Measurements from ENCODE around the gene SNX30.
A peak's percentile ranks its signal among the peaks of the same experiment; 100 is the strongest.
"Not testable (repeated sequence)": the region's sequence is repeated elsewhere in the genome, so short reads cannot be mapped to it uniquely, and the experiment has no call there.

SNX30 gene, protein sequence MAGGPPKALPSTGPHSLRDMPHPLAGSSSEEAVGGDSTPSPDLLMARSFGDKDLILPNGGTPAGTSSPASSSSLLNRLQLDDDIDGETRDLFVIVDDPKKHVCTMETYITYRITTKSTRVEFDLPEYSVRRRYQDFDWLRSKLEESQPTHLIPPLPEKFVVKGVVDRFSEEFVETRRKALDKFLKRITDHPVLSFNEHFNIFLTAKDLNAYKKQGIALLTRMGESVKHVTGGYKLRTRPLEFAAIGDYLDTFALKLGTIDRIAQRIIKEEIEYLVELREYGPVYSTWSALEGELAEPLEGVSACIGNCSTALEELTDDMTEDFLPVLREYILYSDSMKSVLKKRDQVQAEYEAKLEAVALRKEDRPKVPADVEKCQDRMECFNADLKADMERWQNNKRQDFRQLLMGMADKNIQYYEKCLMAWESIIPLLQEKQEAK

DNA sequence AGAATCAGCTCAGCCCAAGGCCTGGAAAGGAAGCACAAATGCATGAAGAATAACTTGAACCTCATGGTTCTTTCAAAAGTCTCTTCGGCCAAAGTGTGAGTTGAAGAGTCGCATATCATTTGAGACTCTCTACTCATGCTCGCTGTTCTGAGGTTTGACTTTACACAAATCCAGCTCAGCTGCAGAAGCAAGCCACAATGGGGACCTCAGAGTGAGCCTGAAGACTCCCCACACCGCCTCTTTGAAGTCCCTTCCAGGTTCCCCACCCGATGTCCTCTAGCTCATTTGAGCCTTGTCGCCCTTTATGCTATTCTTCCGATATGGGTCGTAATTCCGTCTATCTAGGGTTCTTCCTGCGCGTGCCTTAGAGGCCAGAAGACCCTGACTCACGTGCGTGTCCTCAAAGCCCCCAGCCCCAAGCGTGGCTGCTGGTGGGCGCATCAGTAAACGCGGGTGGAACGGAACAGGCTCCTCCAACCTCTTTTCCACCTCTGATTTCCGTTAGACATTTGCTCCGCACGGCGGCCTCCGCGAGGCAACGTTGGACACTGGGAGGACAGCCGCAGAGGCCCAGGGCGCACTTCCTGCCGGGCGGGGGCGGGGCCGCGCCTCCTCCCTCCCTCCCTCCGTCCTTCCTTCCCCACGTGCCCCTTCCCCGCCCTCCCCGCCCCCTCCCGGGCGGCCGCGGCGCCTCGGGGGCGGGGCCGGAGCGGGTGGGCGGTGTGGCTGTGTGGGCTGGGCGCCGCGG lies at the start of gene SNX30:
TSS of gene SNX30 (plus strand) at position 745 of the 748 bp plus-strand sequence. CDS start 242 bp downstream, outside the sequence.
- peak; percentile 86 to 87 for DNase-seq

DNA sequence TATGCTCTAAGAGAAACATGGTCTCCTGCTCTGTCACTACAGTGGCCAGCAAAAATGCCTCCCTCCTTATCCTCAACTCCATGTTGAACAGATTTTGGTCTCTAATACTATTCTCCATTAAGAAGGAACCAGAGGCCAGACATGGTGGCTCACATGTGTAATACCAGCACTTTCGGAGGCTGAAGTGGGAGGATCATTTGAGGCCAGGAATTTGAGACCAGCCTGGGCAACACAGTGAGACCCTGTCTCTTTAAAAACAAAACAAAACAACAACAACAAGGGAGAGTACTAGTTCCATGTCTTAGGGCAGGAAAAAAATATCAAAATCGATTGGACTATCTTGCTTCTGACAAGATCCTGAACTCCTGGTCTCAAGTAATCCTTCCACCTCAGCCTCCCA lies 47.3 kb upstream of the SNX30 start:
- no peak for DNase-seq

DNA sequence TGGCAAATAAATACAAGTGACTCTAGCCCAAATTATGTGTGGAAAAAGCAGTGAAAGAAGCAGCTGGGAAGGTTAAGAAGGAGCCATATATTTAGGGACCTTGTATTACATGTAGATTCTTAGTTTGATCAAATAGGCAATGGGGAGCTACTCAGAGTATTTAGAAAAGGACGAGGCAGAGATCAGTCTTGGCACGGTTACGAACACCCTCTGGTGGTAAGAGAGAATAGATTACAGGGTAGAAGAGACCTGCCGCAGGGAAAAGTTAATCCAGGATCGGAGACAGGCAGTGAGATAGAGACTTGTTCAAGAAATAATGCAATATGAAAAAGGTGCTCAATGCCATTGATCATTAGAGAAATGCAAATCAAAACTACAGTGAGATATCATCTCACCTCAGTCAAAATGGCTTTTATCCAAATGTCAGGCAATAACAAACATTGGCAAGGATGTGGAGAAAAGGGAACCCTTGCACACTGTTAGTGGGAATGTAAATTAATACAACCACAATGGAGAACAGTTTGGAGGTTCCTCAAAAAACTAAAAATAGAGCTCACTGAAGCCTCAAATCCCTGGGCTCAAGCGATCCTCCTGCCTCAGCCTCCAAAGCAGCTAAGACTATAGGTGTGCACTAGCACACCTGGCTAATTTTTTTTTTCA lies 44.7 kb upstream of the SNX30 start:
- DNase-seq = peak; percentile 37 to 61

DNA sequence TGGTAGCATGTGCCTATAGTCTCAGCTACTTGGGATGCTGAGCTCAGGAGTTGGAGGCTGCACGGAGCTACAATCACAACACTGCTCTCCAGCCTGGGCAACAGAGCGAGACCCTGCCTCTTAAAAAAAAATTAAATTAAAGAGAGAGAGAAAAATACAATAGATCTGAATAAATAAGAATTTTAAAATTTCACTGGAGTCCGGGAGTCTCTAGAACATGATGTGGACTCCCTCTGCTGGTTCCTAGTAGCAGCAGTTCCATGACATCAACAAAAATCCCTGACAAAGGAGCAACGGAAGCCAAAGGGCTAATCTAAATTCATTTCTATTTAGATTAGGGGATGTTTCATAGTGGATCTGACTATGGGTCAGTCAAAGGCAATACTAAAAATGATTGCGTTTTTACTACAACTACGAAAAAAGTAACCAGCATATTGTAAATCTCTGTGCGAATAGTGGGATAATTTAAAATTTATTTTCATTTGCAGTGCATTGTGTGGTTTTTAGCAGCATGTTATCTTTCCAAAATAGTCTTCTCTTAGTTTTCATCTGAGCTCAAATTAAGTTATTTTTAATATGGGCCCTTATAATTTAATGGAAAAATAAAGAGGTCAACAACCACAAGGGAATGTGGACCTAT lies 39.4 kb upstream of the SNX30 start:
- DNase-seq = peak in 1 of 2 donors; percentile 83

DNA sequence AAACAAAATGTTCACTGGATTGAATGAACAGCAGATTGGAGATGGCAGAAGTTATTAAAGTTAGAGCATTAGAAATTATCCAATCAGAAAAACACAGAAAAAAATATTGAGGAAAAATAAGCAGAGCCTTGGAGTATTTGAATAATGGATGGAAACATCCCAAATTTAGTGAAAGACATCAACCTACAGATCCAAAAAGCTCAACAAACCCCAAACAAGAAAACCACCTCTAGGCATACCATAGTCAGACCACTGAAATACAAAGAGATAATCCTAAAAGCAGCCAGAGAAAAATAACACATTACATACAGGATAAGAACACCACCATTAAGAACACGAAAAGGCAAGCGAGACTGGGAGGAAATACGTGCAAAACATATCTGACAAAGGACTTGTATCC lies 37.9 kb upstream of the SNX30 start:
- no peak for DNase-seq

DNA sequence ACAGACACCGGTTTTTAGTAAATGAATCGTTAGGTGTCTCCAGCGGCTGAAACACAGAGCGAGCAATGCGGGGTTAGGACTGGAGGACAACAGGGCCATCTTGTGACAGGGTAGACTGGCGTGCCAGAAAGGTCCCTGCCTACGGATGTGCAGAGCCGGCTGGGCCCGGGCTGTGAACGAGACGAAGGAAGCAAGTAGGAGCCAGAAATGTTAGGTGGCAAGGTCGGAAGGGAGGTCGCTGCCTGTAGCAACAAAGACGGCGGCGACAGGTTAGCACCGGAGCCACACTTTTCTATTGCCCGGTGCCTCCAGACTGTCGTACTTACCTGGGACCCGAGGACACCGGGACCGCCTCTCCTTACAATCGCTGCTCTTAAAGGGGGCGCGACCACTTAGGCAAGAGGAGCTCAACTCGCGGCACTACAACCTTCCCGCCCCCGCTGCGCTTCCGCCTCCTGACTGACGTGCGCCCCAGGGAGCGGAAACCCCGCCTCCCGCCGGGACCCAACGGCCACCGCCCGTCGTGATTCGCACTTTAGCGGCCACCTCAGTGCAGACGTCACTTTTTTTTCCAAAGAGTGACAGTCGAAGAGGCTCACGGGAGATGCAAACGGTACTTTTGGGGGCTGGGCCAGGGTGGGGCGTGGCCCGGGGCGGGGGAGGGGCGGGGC lies 32.8 kb upstream of the SNX30 start, which contains the start of gene INIP:
TSS of gene INIP (minus strand) at position 457 of the 671 bp plus-strand sequence. CDS start 1,632 bp downstream, outside the sequence.
- peak; percentile 95 for DNase-seq

DNA sequence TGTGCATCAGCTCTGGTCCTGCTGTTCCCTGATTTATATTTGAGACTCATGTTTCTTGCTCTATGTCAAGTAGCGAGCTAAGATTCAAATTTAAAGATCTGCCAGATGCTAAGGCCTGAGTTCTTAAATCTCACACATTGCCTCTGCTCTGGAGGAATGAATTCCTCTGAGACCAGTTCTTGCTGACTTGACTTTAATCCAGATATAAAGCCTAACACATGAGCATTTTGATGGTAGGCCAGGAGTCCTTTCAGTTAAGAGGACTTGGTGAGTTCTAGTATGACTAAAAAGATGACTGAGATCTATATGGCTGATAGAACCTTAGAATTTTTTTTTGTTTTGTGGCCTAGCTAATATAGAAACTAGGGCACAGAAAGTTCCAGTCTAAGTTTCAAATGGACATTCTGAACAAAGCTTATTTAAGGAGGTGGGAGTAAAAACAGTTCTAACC lies 31.3 kb upstream of the SNX30 start:
- no peak for DNase-seq

DNA sequence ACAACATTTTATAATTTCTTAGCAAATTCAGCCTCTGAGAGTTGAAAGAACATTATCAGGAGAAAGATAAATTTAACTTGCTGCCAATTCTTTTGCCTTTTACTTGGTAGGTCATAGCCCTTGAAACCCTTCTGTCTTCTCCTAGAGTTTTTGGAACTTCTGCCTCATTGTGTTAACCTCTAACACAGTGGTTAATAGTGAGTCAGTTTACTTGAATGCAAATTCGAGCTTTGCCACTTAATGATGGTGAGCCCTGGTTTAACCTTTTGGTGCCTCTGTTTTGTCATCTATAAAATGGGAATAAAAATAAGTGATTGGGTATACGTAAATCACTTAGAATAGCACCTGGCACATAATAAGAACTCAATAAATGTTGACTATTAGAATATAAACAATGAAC lies 30.9 kb upstream of the SNX30 start:
- DNase-seq = no peak

DNA sequence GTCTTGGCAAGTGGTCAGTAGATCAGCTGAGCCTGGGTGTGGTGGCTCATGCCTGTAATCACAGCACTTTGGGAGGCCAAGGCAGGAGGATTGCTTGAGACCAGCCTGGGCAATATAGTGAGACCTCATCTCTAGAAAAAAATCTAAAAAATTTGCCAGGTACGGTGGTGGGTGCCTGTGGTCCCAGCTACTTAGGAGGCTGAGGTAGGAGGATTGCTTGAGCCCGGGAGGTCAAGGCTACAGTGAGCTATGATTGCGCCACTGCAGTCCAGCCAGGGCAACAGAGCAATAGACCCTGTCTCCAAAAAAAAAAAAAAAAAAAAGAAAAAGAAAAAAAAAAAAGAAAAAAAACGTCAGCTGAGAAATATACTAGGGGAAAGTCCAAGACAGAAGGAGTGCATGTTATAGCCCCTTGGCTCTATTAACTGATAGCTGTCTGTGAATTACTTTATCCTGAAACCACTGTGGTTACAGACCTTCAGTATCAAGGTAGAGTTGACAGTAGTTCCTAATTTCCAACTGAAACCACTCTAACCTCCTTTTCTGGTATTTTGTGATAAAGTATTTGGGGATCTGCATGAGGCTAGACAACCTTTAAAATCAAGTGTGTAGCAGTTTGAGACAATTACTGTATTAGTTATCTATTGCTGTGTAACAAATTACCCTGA lies 30.3 kb upstream of the SNX30 start:
- DNase-seq = no peak

DNA sequence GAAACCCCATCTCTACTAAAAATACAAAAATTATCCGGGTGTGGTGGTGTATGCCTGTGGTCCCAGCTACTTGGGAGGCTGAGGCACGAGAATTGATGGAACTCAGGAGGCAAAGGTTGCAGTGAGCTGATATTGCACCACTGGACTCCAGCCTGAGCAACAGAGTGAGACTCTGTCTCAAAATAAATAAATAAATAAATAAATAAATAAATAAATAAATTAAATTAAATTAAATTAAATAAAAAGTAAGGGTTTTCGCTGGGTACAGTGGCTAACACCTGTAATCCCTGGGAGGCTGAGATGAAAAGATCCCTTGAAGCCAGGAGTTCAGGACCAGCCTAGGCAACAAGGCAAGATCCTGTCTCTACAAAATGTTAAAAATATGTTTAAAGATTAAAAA lies 27.8 kb upstream of the SNX30 start:
- DNase-seq = not testable (repeated sequence)

DNA sequence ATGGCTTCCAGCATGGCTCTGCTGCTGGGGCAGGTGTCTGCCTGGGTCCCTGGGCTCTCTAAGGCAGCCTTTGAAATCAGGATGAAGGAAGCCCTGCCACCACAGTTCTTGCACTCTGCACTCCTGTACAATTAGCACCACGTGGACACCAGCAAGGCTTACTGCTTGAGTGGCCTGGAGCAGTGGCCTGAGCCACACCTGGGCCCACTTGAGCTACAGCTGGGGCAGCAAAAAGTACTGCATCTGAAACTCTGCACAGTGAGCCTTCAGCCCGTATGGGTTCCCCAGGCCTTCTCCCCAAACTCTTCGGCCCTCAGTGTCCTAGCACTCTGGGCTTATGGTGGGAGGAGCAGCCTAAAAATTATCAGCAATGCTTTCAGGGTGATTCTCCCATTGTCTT lies 24.6 kb upstream of the SNX30 start:
- DNase-seq = no peak

DNA sequence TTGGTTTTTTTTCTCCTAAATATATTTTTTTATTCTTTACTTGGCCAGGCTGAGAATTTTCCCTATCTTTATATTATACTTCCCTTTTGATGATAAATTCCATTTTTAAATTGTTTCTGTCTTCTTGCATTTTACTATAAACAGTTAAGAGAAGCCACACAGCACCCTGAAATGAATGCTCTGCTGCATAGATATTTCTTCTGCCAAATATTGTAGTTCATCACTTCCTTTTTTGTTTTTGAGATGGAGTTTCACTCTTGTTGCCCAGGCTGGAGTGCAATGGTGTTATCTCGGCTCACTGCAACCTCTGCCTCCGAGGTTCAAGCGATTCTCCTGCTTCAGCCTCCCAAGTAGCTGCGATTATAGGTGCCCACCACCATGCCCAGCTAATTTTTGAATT lies 24.1 kb upstream of the SNX30 start:
- no peak for DNase-seq

DNA sequence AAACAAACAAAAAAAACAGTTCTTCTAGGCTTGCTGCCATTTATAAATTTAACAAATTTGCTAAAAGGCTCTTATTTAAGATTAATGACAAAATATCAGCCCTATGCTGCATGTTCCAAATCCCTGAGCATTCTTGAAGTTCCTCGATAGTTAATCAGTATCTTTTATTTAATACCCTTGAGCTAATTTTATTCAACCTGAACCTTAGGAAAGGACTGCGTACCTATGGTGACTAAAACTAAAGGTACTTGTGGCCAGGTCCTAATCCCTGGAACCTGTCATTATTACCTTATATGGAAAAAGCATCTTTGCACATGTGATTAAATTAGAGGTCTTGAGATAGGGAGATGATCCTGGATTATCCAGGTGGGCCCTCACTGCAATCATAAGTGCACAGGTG lies 22.2 kb upstream of the SNX30 start:
- no peak for DNase-seq

DNA sequence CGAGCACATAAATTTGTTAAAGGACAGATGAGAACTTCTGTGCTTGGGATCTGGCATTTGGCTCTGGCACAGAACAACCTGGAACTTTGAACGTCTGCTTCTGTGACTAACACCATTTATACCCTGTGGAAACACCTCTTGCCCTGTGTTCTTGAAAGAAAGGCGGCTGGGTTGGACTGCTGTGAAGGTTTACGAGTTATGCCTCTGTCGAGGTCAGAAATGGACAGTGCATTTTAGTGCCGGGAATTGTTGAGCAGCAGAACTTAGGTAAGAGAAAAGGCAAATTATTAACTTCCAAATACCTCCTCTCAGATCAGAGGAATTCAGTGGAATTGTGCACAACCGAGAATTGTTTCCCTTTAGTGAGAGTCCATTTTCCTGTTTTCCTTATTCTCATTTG lies 18.6 kb upstream of the SNX30 start:
- DNase-seq = no peak

DNA sequence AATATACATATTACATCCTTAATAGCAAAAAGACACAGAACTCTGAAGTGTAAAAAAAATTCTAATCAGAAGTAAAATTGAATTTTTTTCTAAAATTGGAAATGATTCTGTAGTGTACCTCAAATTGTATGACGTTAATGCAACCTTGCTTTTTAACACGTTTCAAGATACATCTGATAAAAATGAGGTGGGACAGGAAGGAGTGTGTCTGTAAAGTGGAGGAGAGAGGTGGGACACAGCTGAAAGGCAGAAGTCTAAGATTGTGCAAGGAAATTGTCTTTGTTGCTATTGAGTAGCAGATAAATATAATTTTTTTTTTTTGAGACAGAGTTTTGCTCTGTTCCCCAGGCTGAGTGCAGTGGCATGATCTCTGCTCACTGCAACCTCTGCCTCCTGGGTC lies 15.7 kb upstream of the SNX30 start:
- DNase-seq = no peak

DNA sequence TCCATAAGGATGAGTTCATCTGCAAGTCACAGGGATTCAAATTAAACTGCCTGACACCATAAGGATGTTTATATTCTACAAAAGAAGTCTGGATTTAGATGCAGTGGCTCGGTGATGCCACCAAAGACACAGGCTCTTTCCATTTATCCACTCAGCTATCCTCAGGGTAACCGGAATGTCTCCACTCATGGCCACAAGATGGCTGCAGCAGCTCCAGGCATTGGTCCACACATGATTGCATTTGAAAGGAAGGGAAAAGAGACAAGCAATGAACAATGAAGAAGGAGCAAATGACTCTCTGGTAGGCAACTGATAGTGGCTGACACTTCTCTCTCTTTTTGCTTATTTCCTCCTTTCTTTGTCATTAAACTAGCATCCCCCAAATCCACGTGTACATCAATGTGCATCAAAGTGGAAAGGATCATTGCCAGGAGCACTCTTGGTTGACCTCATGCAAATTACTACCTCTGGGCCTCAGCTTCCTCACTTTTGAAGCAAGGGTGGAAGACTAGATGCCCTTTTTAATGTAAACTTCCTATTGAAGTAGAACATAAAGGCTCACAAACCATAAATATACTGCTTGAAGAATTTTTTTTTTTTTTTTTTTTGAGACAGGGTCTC lies 7.2 kb upstream of the SNX30 start:
- DNase-seq = no peak

DNA sequence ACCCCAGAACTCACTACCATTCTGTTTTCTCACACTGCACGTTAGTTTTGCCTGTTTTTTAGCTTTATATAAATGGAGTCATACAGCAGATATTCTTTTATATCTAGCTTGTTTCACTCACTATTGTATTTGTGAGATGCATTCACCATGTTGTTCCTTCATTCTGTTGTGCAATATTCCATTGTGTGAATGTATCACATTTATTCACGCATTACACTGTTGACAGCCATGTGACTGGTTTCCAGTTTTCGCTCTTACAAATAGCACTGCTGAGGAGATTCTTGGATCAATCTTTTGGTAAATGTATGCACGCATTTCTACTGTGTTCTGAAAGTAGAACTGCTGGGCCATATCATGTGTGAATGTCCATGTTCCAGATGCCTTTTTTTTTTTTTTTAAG lies 6.4 kb upstream of the SNX30 start:
- no peak for DNase-seq

DNA sequence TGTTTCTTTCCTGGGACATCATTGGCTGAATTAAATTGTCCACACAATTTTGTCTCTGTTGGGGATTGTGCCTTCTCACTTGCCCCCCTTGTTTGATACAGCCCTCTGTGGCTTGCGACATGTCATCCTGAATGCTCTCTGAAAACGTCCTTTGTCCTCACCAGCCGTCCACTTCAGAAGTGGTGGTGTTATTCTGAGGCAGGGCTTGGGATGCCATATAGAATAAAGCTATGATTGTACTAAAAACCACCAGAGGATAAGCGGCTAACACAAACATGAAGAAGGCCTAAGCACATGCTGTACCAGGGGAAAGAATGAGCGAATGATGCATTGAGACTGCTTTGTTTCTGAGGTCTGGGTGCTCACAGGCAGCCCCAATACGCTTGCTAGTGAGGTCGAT lies 3.5 kb upstream of the SNX30 start:
- DNase-seq = peak; percentile 85 to 98

DNA sequence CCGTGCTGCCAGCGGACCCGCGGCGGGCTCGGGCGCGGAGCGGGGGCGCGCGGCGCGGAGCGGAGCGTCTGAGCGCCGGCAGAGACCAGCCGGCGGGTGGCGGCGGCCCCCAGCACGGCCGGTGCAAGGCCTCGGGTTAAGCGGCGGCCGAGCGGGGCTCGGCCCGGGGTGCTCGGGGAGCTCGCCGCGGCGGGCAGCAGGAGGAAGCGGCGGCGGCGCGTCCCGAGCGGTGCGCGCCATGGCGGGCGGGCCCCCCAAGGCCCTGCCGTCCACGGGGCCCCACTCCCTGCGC lies 150 bp downstream of the SNX30 start:
- no peak for DNase-seq

DNA sequence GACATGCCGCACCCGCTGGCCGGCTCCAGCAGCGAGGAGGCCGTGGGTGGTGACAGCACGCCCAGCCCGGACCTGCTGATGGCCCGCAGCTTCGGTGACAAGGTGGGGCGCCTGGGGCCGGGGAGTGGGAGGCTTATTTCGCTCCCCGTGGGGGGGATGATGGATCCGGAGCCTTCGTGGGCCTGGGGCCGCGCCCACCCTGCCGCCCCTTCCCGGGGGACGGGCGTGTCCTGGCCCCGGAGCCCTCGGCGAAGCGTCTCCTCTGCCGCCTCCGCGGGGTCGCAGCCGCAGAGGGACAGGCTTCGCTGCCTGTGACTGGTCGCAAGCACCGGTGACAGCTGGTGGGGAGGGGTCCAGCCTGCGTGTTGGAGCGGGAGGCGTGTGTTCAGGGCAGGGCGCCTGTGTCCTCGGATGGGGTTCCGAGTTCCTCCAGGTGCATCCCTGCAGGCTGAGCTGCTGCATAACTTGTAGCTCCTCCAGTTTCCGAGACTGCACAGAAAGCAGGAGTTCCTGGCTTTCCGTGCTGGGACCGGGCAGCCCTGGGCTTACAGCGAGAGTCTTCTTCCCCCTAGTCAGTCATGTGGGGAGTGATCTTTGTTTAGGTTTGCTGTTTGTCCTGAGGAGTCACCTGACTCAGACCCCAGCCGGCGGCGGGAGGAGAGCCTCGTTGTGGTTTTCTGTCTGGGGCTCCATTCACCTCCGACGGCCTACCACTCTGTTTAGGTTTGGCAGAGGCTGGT lies 666 bp downstream of the SNX30 start:
- peak; percentile 37 to 61 for DNase-seq

Measured in hippocampal formation (tissue), 2 donors.